SJCRH30 (cell line): ENCODE measurements around the gene CFAP99. TPM values are rescaled to one million over a fixed set of nuclear protein-coding genes. Genes with fewer than 3 reads are reported as not detected.
A peak's percentile ranks its signal among the peaks of the same experiment; 100 is the strongest.

Experiments
- DNase-seq, 2 experiments: peaks; one replicate each; pipeline ENCODE4 v3.0.0-alpha.2; 2015 to 2020
- H3K27ac ChIP-seq: fragments of 250-450 bp; sonication (Bioruptor Pico); 2 replicates; pipeline ENCODE4 v1.5.1; 2020; ENCODE audit warnings: mild to moderate bottlenecking, moderate library complexity
- H3K27me3 ChIP-seq: fragments of 250-450 bp; sonication (Bioruptor Pico); 2 replicates; pipeline ENCODE4 v1.5.1; 2020; ENCODE audit warnings: mild to moderate bottlenecking, moderate library complexity
- H3K36me3 ChIP-seq: fragments of 250-450 bp; sonication (Bioruptor Pico); 2 replicates; pipeline ENCODE4 v1.5.1; 2020; ENCODE audit warnings: mild to moderate bottlenecking, moderate library complexity
- H3K4me1 ChIP-seq: fragments of 250-450 bp; sonication (Bioruptor Pico); 2 replicates; pipeline ENCODE4 v1.5.1; 2020; ENCODE audit warnings: mild to moderate bottlenecking, moderate library complexity
- H3K4me3 ChIP-seq: fragments of 250-450 bp; sonication (Bioruptor Pico); 2 replicates; pipeline ENCODE4 v1.5.1; 2020; ENCODE audit warnings: mild to moderate bottlenecking, moderate library complexity
- H3K9me3 ChIP-seq: fragments of 250-450 bp; sonication (Bioruptor Pico); replicated peaks from 2 replicates; pipeline ENCODE4 v1.5.1; 2020; ENCODE audit warnings: mild to moderate bottlenecking, moderate library complexity
- total RNA-seq: library from RNA; depleted of rRNA; stranded (reverse); fragments of >200 nt; shearing (Covaris generic); gene quantifications from 2 replicates; pipeline ENCODE4 v1.2.3, GENCODE V29; 2014

Gene CFAP99
- total RNA-seq, 1 experiment from 2014 or later = not detected

DNA sequence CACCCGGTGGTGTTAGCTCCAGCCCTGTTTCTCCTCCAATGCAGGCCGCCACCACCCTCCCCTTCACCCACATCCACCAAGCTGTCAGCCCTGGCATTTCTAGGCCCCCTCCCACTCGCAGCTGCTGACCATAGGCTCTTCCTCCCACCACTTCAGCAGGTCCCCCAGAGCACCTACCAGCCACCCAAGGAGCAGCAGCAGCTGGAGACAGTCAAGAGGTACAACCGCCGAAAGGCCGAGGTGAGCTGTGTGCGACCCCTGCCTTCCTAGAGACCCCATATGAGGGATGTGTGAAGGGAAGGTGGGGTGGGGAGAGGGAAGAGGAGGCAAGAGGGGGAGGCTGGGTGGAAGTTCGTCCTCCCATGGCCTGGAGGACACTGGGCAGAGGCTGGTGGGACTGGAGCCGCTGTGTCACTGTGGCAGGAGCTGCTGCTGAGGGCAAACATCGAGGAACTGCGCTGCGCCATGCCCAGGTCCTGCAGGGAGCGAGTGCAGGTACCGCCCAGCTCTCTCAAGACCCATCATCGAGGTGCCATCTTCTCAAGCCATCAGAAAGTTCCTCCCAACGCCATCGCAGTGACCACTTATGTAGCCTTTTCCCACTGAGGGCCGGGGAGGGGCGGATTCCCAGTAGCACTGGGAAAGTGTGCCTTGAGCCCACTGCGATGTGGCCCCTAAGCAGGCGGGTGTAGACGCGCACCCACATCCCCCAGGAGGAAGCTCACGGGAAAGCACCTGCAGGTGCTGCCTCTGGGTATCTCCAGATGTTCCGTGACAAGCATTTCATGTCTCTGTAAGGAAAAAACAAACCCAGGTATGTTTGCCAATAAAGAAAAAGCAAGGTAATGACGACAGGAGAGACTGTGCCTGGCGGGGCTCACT is 31.0 kb downstream of the CFAP99 start:
- Histone ChIP-seq H3K9me3 (no peaks in the 10 kb centered on the region), H3K27ac (no peak overlapping the region), H3K27me3 (peaks cover 11% of the 10 kb centered on the region; the same call in 1 of the 2 replicates), H3K36me3 (no peaks in the 10 kb centered on the region), H3K4me1 (no peaks in the 10 kb centered on the region), H3K4me3 (no peak overlapping the region)
- no peak for DNase-seq

DNA sequence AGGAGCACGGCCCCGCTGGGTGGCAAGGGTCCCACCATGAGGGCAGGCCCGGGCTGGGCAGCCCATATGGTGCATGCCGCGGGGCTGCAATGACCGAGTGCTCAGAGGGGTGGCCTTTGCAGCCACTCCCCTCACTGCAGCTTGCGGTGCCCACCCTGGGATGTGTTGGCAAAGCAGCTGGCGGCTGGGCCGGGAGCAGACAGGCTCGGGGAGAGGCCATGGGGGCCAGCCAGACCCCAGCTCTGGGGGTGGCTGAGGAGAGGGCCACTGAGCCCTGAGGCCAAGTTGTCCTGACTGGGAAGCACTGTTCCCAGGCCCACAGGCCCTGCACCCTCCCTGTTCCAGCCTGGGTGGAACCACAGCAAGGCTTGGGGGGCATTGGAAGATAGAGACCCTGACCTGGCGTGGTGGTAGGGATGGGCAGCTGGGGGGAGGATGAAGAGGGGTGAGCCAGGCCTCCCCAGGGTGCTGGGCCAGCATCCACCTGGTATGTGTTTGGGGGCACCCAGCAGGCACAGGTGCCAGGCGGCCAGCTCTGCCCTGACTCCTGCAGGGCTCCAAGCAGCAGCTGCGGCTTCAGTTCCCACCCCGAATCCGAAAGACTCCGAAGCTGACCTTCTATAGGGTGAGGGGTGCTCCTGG is 31.8 kb downstream of the CFAP99 start:
- Histone ChIP-seq H3K36me3 (no peaks in the 10 kb centered on the region), H3K27me3 (peaks cover 11% of the 10 kb centered on the region; the same call in 1 of the 2 replicates), H3K9me3 (no peaks in the 10 kb centered on the region), H3K27ac (no peak overlapping the region), H3K4me3 (no peak overlapping the region), H3K4me1 (no peaks in the 10 kb centered on the region)
- DNase-seq = no peak

DNA sequence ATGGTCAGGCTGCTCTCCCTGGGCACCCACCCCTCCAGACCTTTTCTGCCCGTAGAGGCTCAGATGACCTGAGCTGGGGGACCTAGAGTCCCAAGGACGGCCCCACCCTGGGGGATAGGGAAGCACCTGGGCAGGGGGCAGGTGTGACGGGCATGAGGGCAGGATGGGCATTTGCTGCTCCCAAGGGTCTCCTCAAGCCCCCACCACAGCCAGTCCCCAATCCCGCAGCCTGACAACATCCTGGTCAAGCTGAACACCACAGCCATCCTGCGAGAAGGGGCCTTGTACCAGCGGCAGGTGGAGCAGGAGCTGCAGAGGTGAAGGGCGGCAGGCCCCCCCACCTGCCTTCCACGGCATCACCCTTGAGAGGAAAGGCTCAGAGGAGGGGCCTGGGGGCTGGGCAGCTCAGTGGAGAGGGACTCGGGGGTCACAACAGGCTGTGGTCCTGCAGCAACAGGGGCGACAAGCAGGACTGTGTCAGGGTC is 32.3 kb downstream of the CFAP99 start:
- DNase-seq = no peak
- Histone ChIP-seq H3K36me3 (no peaks in the 10 kb centered on the region), H3K4me1 (no peaks in the 10 kb centered on the region), H3K27ac (no peak overlapping the region), H3K27me3 (peaks cover 11% of the 10 kb centered on the region; the same call in 1 of the 2 replicates), H3K4me3 (no peak overlapping the region), H3K9me3 (no peaks in the 10 kb centered on the region)

DNA sequence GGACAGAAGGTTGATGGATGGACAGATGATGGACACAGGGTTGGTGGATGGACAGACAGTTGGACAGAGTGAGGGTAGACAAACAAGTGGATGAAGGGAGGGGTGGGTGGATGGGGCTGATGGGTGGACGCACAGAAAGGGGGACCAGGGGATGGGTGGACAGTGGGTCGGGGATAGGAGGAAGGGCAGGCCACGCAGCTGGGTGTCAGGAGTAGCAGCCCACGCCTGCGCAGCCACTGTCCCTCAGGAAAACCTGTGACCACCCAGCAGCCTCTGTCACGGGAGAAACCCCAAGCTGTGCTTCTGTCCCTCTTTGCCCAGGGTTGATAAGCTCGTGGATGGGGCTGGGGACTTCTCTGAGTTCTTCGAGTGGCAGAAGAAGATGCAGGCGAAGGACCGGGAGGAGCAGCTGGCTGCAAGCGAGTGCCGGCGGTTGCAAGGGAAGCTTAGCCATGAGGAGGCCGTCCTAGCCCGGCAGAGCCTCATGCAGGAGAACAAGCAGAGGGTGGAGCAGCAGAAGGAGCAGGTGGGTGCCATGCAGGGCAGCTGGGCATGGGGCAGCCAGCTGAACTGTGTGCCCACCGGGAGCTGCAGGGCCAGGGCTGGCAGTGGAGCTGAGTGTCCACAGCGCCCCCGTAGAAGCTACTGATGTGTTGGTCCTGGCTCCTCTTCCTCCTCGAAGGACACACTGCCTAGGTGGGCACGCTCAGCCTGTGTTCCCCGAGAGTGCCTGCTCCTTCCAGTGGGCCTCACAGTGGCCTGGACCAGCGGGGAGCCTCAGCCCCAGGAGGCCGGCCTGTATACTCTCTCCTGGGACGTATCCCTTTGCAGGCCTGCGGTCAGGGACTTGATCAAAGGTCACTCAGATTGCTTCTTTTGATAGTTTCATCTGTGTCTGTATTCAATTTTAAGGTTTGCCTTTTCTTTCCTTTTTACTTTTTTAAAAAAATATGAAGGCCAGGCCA is 33.3 kb downstream of the CFAP99 start:
- Histone ChIP-seq H3K4me3 (no peak overlapping the region), H3K27ac (no peak overlapping the region), H3K4me1 (no peaks in the 10 kb centered on the region), H3K36me3 (no peaks in the 10 kb centered on the region), H3K27me3 (peaks cover 11% of the 10 kb centered on the region; the same call in 1 of the 2 replicates), H3K9me3 (no peaks in the 10 kb centered on the region)
- no peak for DNase-seq

DNA sequence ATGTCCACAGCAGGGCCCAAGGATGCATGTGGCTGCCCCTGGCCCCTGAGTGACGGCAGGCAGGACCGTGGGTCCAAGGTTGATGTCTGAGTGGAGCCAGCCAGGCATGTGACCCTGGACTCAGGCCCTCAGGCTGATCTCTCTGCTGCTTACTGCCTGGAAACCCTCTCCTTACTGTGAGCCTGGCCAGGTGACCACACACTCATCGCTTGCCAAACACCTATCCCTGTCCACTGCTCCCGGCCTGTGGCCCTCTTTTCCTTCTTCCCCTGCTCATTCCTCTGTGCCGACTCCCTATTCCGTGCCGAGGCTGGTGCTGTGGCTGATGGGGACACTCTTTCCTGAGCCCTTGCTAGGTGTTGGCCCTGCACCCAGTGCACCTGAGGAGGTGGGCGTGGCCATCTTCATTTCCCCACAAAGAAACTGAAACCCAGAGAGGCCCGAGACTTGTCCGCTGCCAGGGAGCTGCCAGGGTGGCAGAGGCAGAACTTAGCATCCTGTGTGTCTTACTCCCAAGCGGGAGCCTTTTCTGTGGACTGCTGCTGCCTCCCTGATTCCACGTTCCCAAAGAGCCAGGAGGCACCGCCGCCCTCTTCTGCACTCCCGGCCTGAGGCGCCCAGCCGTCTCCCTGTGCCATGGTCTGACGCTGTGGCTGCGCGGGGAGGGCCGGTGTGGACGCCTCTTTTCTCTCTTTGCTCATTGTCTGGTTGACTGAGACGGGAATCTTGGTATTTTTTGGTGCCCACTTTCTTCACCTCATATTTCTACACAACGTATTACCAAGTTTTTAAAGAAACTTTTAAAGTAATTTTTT is 38.9 kb downstream of the CFAP99 start:
- no peaks in the 10 kb centered on the region for H3K4me1 ChIP-seq
- DNase-seq = no peak
- no peak overlapping the region for H3K4me3 ChIP-seq
- H3K36me3 ChIP-seq = no peaks in the 10 kb centered on the region
- no peak overlapping the region for H3K27ac ChIP-seq
- no peaks in the 10 kb centered on the region for H3K9me3 ChIP-seq
- peaks cover 6% of the 10 kb centered on the region; the same call in 1 of the 2 replicates for H3K27me3 ChIP-seq

DNA sequence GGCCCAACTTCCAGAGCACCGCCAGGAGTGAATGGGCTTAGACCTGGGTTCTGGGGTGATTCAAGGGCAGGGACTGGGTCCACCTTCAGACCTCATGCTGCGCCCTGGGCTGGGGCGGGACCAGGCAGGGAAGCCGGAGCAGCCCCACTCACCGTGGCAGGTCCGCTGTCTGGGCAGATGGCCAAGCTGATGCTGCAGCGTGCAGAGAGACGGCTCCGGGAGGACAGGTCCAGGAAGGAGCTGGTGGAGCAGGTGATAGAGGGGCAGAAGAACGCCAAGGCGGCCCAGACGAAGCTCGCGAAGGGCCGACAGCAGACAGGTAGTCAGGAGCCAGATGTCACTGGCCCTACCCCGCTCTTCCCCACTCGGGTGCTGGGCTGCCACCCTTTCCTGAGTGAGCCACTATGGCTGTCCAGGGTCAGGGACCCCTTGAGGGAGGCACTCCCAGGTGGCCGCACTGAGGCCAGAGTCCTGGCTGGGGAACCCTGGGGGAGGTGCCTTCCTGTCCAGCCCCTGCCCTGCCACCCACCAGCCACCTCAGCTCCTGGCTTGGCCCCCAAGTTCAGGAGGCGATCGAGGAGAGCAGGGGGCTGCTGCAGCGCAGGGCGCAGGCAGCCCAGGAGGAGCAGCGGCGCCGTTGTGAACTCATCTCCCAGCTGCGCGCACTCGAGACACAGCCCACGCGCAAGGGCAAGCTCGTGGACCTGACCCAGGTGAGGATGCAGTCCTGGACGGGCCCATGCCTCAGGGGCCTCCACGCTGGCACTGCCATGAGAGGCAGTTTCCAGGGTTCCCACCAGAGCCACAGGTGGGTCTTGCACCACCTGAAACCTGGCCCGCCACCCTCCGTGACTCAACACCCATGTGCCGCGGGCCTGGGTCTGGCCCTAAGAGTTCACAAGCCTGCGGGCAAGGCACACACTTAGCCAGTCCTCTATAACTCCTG is 40.1 kb downstream of the CFAP99 start:
- no peak for DNase-seq
- no peaks in the 10 kb centered on the region for H3K9me3 ChIP-seq
- H3K4me3 ChIP-seq = no peak overlapping the region
- H3K27ac ChIP-seq = no peak overlapping the region
- no peaks in the 10 kb centered on the region for H3K36me3 ChIP-seq
- no peaks in the 10 kb centered on the region for H3K4me1 ChIP-seq
- H3K27me3 ChIP-seq = peaks cover 13% of the 10 kb centered on the region; the same call in 1 of the 2 replicates

DNA sequence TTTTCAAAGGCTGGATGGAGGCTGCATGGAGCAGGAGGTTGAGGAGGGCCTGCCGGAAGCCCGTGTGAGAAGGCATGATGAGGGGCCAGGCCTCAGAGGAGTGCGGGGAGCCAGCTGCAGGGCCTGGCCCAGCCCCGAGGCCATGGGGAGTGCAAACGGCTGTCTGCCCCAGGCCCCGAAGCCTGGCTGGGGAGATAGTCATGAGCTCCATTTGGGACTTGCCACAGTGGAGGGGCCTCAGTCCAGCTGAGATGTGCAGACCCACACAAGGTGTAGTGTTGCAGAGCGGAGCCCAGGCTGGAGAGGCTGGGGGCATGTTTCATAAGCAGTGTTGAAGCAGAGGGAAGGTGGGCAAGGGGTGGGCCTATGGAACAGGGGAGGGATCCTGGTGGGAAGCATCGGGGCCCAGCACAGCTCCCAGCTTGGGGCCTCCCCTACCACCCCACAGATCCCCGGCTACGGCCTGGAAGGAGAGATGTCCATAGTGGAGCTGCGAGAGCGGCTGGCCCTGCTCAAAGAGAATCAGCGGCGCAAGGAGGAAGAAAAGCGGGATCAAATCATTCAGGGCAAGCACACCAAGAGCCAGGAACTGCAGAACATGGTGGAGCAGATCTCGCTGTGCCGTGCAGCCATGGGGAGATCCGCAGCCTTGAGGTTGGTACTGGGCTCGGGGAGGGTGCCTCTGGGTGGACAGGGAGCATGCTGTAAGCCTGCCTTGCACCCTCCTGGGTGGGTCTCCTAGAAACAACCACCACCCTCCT is 41.0 kb downstream of the CFAP99 start:
- Histone ChIP-seq H3K27ac (no peak overlapping the region), H3K9me3 (no peaks in the 10 kb centered on the region), H3K36me3 (no peaks in the 10 kb centered on the region), H3K4me1 (no peaks in the 10 kb centered on the region), H3K27me3 (peaks cover 13% of the 10 kb centered on the region; the same call in 1 of the 2 replicates), H3K4me3 (no peak overlapping the region)
- DNase-seq = no peak

DNA sequence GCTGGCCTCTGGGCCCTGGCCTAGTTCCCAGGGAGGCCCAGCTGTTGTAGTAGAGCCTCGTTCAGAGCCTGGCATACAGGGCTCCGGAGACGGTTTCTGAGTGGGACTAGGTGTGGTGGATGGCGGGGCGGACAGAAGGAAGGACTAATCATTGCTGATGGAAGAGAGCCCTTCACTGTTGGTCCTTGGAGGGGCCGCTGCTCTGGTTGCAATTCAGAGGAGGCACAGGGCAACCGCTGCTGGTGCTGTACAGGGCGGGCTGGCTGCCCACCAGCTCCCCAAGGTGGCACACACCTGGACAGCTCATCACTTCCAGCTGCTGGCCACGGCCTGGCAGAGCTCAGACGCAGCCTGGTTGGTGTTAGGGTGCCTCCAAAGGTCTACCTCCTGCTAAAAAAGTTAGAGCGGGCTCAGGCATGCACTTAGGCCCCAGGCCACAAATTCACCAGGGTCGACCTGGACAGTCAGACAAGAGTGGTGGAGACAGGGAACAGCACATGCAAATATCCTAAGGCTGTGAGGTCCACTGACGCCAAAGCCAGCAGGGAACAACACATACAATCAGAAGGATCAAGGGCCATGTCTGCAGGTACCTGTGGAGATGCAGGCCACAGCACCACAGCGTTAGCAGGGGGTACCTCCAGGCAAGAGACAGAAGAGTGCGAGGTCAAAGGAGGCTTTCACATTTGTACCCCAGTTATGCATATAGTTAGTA is 42.6 kb downstream of the CFAP99 start:
- Histone ChIP-seq H3K4me1 (no peaks in the 10 kb centered on the region), H3K36me3 (no peaks in the 10 kb centered on the region), H3K27ac (no peak overlapping the region), H3K4me3 (no peak overlapping the region), H3K27me3 (peaks cover 13% of the 10 kb centered on the region; the same call in 1 of the 2 replicates), H3K9me3 (no peaks in the 10 kb centered on the region)
- no peak for DNase-seq

DNA sequence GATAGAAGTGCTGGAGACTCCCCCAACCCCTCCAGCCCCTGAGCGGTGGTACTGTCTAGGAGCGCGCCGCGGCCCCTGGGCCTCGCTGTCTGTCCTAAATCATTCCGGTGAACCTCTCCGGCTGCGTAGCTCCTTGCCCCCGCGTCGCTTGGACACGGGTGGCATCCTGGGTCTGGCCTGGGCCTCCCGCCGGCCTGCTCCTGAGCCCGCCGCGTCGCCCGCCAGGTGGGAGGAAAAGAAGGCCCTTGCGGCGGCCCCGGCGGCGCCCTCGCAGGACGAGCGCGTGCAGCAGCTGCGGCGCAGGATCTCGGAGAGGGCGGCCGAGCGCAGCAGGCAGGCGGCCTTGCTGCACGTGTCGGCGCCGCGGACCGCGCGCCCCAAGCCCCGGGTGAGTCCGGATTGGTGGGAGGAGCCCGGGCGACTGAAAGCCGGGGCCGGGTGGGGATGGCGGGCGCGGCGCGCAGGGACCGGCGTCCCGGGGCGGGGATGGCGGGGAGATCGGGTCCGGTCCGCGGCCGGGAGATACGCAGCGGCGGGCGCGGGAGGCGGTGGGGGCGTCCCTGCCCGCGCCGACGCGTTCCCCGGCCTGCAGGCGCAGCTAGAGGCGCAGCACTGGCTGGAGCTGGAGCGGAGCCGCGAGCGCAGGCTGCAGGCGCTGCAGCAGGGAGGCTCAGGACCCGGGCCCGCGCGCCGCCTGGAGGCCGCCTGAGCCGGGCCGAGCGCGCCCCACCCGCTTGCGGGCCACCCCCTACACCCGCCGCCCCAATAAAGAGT is 43.6 kb downstream of the CFAP99 start:
- Histone ChIP-seq H3K4me3 (peak overlapping the region; percentile 62), H3K9me3 (no peaks in the 10 kb centered on the region), H3K36me3 (no peaks in the 10 kb centered on the region), H3K27me3 (peaks cover 13% of the 10 kb centered on the region; the same call in 1 of the 2 replicates), H3K27ac (no peak overlapping the region), H3K4me1 (no peaks in the 10 kb centered on the region)
- peak; percentile 79 to 80 for DNase-seq

DNA sequence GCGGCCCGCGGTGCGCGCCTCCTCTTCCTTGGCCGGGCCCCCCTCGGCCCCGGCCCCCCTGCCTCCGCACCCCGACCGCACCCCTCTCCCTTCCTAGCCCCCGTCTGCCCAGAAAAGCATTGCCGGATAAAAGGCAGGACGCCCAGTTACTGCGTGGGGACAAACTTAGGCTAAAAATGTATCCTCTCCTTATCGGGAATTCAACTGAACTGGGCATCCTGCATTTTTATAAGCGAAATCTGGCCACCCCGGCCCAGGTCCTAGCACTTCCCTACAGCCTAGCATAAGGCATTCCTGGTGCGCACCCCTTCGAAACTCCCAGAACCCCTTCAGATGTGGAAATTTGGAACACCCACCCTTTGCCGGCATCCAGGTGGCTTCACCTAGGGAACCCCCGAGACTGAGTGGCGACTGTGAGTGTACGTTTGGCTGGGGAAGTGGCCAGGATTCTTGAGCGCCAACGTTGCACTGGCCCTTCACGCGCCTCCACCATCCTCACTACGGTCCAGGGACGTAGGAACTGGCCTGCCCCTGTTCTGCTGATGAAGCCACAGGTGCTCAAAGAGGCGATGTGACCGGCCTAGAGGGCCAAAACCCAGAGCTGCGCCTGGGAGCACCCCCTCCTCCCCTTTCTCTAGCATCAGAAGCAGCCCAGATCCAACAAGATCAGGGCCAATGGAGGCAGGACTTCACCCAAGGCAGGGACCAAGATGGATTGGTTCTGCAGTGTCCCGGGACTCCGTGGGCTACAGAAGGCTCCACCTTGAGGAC is 44.4 kb downstream of the CFAP99 start:
- H3K27ac ChIP-seq = no peak overlapping the region
- no peaks in the 10 kb centered on the region for H3K36me3 ChIP-seq
- no peak for DNase-seq
- peaks cover 13% of the 10 kb centered on the region; the same call in 1 of the 2 replicates for H3K27me3 ChIP-seq
- 0 out of 2 replicates have a peak, but pooled peaks cover 3% of the 10 kb centered on the region for H3K4me1 ChIP-seq
- peak overlapping the region; percentile 62 for H3K4me3 ChIP-seq
- no peaks in the 10 kb centered on the region for H3K9me3 ChIP-seq
